Subcutaneous abdominal adipose tissue (tissue), 5 donors: Measurements from ENCODE around the gene AHI1.

Experiments
- H3K27ac ChIP-seq: one replicate; pipeline ENCODE4 v1.7.0; 2013; ENCODE audit warnings: low read depth, mild to moderate bottlenecking, inconsistent platforms, low read length, moderate library complexity
- H3K27me3 ChIP-seq, 5 donors: one replicate each; pipeline ENCODE4 v1.7.0; 2013; ENCODE audit warnings: low read length in 5 of 5, inconsistent platforms in 1 of 5; ENCODE audit not compliant: control insufficient read depth in 5 of 5, insufficient read depth in 4 of 5
- H3K36me3 ChIP-seq, 5 donors: one replicate each; pipeline ENCODE4 v1.7.0; 2013; ENCODE audit warnings: low read length in 5 of 5; ENCODE audit not compliant: control insufficient read depth in 5 of 5, insufficient read depth in 5 of 5
- H3K4me1 ChIP-seq, 5 donors: one replicate each; pipeline ENCODE4 v1.7.0; 2013; ENCODE audit warnings: low read length in 5 of 5, mild to moderate bottlenecking in 3 of 5, moderate library complexity in 1 of 5; ENCODE audit not compliant: control insufficient read depth in 5 of 5, insufficient read depth in 5 of 5
- H3K4me3 ChIP-seq, 5 donors: one replicate each; pipeline ENCODE4 v1.7.0; 2013; ENCODE audit warnings: low read length in 5 of 5, low read depth in 1 of 5
- H3K9ac ChIP-seq, 5 donors: one replicate each; pipeline ENCODE4 v1.7.0; 2013; ENCODE audit warnings: low read length in 5 of 5, mild to moderate bottlenecking in 4 of 5, moderate library complexity in 3 of 5
- H3K9me3 ChIP-seq, 5 donors: one replicate each; pipeline ENCODE4 v1.7.0; 2013; ENCODE audit warnings: low read length in 5 of 5; ENCODE audit not compliant: control insufficient read depth in 5 of 5
- donor health status: healthy.
- donor health status: healthy.
- donor health status: healthy.
- donor health status: healthy.
- donor health status: healthy.

AHI1 gene

DNA sequence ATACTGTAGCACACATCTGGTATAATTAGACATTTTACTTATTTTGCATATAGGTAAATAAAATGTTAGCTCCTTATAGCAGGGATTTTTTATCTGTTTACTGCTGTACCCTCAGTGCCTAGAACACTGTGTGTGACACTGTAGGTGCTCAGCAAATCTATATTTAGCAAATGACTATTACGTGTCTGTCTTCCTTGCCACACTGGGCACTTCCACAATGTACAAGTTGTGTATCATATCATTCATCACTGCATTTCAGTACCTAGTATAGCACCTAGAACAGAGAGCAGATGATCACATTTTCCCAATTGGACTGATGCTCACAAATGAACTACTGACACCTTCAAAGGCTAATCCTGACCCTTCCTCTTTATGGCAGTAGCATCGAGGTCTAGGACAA, 200.8 kb downstream of the AHI1 start:
- Histone ChIP-seq H3K4me1 (no peaks in the 10 kb centered on the region), H3K9me3 (peaks cover 0 to 7% (median 0%) of the 10 kb centered on the region in 5 donors), H3K27me3 (no peaks in the 10 kb centered on the region), H3K36me3 (peaks cover 0 to 18% (median 3%) of the 10 kb centered on the region in 5 donors), H3K27ac (no peak overlapping the region), H3K9ac (no peak overlapping the region), H3K4me3 (no peak overlapping the region)

DNA sequence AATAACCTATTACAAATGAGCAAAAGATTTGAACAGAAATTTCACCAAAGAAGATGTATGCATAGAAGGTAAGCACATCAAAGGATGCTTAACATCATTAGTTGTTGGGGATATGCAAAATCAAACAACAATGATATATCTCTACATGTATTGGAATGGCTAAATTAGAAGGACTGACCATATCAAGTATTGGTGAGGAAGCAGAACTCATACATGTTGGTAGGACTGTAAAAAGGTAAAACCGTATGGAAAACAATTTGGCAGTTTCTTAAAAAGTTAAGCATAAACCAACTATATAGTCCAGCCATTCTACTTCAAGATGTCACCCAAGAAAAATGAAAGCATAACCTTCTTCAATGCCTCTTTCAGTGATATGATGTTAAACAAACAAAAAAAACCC, 202.5 kb downstream of the AHI1 start:
- Histone ChIP-seq H3K9me3 (peaks cover 0 to 7% (median 0%) of the 10 kb centered on the region in 5 donors), H3K27me3 (no peaks in the 10 kb centered on the region), H3K27ac (no peak overlapping the region), H3K4me1 (no peaks in the 10 kb centered on the region), H3K36me3 (peaks cover 1 to 23% (median 8%) of the 10 kb centered on the region in 5 donors), H3K4me3 (no peak overlapping the region), H3K9ac (no peak overlapping the region)

DNA sequence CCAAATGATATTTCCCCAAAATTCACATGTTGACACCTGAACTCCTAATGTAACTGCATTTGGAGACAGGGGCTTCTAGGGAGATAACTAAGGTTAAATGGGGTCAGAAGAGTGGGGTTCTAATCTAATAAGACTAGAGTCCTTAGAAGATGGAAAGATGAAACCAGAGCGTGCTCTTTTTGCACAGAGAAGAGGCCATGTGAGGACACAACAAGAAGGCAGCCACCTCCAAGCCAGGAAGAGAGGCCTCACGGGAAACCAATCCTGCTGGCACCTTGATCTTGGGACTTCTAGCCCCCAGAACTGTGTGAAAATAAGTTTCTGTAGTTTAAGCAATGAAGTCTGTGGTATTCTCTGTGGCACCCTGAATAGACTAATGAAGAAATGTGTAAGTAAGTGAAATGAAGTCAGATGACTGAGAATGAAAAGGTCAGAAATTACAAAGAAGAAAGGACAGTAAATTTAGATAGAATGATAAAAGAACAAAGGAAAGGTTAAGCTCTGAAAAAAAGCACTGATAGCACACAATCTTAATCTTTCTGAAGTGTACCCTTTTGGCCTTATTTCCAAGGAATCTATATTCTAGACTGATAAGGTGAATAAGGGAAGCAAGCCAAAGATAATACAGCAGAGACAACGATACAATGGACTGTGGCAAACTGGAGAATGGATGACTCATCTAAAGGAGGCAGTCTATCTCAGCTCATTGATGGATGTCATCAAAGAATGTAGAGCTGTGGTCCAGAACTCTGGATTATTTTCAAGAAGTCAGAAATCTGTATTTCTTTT, 206.1 kb downstream of the AHI1 start:
- Histone ChIP-seq H3K4me3 (no peak overlapping the region), H3K9me3 (peaks cover 0 to 7% (median 0%) of the 10 kb centered on the region in 5 donors), H3K36me3 (peaks cover 5 to 18% (median 13%) of the 10 kb centered on the region in 5 donors), H3K9ac (no peak overlapping the region), H3K27me3 (no peaks in the 10 kb centered on the region), H3K27ac (no peak overlapping the region), H3K4me1 (no peaks in the 10 kb centered on the region)

DNA sequence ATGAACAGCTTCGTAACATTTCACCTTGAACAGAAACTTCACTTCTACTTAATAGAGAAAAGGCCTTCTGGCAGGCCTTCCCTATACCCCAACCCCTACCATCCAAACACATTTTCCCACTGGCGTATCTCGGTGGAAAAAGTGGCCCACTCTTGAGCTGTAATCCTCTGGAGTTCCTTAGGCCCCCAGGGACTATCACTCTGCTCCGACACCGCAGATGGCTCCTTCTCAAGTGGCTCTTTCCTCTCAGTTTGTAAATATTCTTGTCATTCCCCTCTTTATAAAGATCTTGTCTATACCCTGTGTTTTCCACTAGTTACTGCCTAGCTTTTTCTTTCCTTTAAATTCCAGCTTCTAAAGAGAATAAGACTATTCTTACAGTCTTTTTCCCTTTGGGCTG, 207.7 kb downstream of the AHI1 start:
- Histone ChIP-seq H3K27ac (no peak overlapping the region), H3K4me3 (no peak overlapping the region), H3K4me1 (no peaks in the 10 kb centered on the region), H3K36me3 (peaks cover 5 to 16% (median 13%) of the 10 kb centered on the region in 5 donors), H3K27me3 (no peaks in the 10 kb centered on the region), H3K9me3 (no peaks in the 10 kb centered on the region), H3K9ac (no peak overlapping the region)

DNA sequence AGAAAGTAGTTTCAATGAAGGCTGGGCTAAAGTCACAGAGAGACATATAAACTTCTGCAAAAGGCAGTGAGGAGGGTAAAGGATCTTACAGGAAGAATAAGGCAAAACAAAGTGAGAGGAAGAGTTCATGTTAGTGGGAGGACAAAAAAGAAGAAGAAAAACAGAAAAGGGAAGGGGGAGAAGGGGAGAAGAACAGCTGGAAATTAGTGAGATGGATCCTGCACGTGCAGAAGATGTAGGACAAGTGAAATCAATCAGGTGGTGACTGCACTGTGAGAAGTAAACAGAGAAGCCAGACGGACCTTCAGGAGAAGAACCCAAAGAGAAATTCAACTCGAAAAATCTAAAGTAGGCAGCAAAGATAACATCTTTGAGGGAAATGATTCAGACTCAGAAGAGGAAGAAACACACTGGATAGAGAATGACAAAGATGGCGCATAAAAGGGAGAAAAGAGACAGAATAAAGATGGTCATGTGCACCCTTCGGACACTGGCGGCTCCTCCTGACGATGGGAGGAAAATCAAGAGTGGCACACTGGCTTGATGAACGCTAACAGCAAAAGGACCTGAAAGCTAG, 210.5 kb downstream of the AHI1 start:
- Histone ChIP-seq H3K9me3 (no peaks in the 10 kb centered on the region), H3K9ac (no peak overlapping the region), H3K4me1 (peaks cover 0 to under 1% (median 0%) of the 10 kb centered on the region in 5 donors), H3K27ac (no peak overlapping the region), H3K27me3 (no peaks in the 10 kb centered on the region), H3K36me3 (peaks cover 5 to 16% (median 13%) of the 10 kb centered on the region in 5 donors), H3K4me3 (no peak overlapping the region)

DNA sequence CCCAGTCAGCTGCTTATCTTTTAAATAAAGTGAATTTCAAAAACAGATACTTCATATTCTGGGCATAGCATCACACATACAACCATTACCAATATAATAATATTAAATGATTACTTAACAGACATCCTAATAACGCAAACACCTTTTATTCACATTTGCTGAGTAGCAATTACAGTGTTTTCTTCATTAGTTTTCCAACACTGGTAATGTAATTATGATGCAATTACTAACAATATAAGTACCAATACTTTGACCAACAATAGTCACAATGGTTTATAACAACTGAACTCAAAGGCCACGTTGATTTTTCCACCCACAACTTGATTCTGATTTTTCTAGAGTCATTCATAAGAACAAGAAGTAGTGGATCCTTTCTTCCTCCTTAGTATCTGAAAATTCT, 212.4 kb downstream of the AHI1 start:
- H3K27me3 ChIP-seq = no peaks in the 10 kb centered on the region

DNA sequence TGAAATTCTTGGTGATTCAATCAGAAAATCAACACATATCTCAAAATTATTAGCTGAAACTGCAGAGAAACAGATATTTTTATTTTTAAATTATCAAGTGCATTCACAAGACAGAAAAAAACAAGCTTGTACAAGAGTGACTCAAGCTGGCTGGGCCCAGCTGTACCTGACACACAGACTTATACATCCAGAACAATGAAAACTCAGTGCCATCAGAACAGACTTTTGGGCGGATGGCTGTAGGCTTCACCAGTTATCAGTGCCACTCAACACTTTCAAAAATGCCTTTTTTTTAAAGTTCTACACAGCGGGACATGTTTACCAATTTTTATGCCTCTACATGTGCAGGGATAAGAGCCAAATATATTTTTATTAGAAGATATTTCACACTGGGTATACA, 213.6 kb downstream of the AHI1 start:
- H3K27ac ChIP-seq = no peak overlapping the region
- H3K4me1 ChIP-seq = peaks cover 0 to 9% (median 5%) of the 10 kb centered on the region in 5 donors
- H3K9me3 ChIP-seq = no peaks in the 10 kb centered on the region
- H3K9ac ChIP-seq = no peak overlapping the region
- no peak overlapping the region for H3K4me3 ChIP-seq
- peaks cover 0 to 8% (median 3%) of the 10 kb centered on the region in 5 donors for H3K36me3 ChIP-seq
- no peaks in the 10 kb centered on the region for H3K27me3 ChIP-seq

More for the DNA sequence above, 212.4 kb downstream of the AHI1 start:
- H3K27ac ChIP-seq = no peak overlapping the region
- peaks cover 0 to 9% (median 5%) of the 10 kb centered on the region in 5 donors for H3K4me1 ChIP-seq
- no peak overlapping the region for H3K4me3 ChIP-seq
- no peaks in the 10 kb centered on the region for H3K9me3 ChIP-seq
- H3K9ac ChIP-seq = no peak overlapping the region
- H3K36me3 ChIP-seq = peaks cover 4 to 13% (median 9%) of the 10 kb centered on the region in 5 donors

DNA sequence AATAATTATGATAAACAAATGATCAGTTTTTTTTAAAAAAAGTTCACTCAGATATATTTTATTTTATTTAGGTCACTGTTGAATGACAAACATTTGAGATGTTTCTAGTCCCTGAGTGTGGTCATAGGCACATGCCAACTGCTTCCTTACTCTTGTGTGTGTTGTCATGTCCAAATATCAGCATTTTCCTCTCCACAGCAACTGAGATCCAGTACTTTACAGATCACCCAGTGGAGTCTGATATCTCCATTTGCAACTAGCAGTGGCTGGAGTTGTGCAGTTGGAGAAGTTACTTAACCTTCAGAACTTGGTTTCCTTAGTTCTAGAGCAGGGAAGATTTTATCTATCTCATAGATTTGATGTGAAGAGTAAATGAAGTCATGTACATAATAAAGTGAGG, 215.1 kb downstream of the AHI1 start:
- H3K4me3 ChIP-seq = no peak overlapping the region
- no peaks in the 10 kb centered on the region for H3K9me3 ChIP-seq
- peaks cover 0 to 9% (median 5%) of the 10 kb centered on the region in 5 donors for H3K4me1 ChIP-seq
- no peak overlapping the region for H3K9ac ChIP-seq
- H3K27ac ChIP-seq = no peak overlapping the region
- no peaks in the 10 kb centered on the region for H3K27me3 ChIP-seq
- H3K36me3 ChIP-seq = peaks cover 0 to 8% (median 2%) of the 10 kb centered on the region in 5 donors

DNA sequence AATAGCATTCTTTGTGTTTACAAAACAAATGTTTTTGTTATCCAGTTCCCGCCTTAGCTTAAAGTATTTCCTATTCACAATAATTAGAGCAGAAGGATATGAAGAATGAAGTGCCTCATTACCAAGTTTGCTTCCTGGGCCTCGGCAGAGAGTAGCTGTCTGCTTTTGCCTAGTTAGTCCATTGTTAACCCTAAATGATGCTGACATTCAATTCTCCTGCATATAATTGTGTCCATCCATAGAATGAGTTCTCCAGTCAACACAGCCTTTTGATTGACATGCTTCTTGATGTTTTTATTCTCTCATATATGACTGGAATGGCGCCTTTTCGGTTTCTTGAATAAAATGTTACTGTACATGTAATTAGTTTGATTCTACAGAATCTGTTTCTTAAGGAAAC, 215.6 kb downstream of the AHI1 start:
- Histone ChIP-seq H3K4me3 (no peak overlapping the region), H3K27ac (no peak overlapping the region), H3K9me3 (no peaks in the 10 kb centered on the region), H3K36me3 (peaks cover 0 to 6% (median 0%) of the 10 kb centered on the region in 5 donors), H3K27me3 (no peaks in the 10 kb centered on the region), H3K9ac (no peak overlapping the region), H3K4me1 (peaks cover 0 to 9% (median 5%) of the 10 kb centered on the region in 5 donors)

DNA sequence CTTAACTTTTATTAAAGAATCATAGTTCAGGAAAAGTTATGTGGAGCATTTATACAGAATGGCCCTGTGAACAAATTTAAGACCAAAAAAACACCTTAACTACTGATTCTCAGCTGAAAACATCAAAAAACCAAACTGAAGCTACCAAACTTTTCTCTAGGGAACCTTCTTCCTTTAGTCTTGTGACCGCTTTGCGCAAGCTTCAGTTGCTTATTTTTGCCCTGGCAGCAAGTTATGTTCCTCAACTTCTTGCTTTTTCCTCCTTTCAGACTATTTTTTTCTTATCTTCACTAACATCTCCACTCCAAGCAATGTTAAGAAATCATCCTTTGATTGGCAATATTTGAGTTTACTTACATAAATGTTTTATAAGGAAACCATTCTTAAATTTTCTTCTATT, 216.3 kb downstream of the AHI1 start:
- Histone ChIP-seq H3K4me3 (no peak overlapping the region), H3K36me3 (peaks cover 0 to 4% (median 0%) of the 10 kb centered on the region in 5 donors), H3K4me1 (peaks cover 0 to 9% (median 5%) of the 10 kb centered on the region in 5 donors), H3K9ac (no peak overlapping the region), H3K9me3 (no peaks in the 10 kb centered on the region), H3K27me3 (no peaks in the 10 kb centered on the region), H3K27ac (no peak overlapping the region)
